ENCODE measurements around the gene ZNF451. TPM values are rescaled to one million over a fixed set of nuclear protein-coding genes. Genes with fewer than 3 reads are reported as not detected.
A peak's percentile ranks its signal among the peaks of the same experiment; 100 is the strongest.

ZNF451 gene
- total and polyA plus RNA-seq, 4 donors, result 5.5 to 108 (median 33.8) TPM

GRCh38 chr6:57172136-57173055 lies 82.4 kb downstream of the ZNF451 start, which contains the start of gene BAG2:
TSS of gene BAG2 (plus strand) at chr6:57172326. CDS start at chr6:57172698, 372 bp downstream.
- TF ChIP-seq HNF4G (IDR thresholded peaks at IDR 0.05) (no peak), MAX (IDR thresholded peaks at IDR 0.05) (peak; percentile 41), FOXA2 (IDR thresholded peaks at IDR 0.05) (no peak), ATF3 (IDR thresholded peaks at IDR 0.05) (no peak), RAD21 (IDR thresholded peaks at IDR 0.05) (peak in 1 of 2 donors; percentile 30), FOXA1 (IDR thresholded peaks at IDR 0.05) (no peak), JUND (IDR thresholded peaks at IDR 0.05) (no peak), GABPA (IDR thresholded peaks at IDR 0.05 in 1 of 2, conservative IDR thresholded peaks at IDR 0.05 in 1 of 2) (no peak), CTCF (IDR thresholded peaks at IDR 0.05; ENCODE audit: low read depth, low read length, missing input control) (peak; percentile 9), TAF1 (conservative IDR thresholded peaks at IDR 0.05) (no peak), REST (IDR thresholded peaks at IDR 0.05) (peak; percentile 64), NR2F2 (IDR thresholded peaks at IDR 0.05) (no peak), EGR1 (IDR thresholded peaks at IDR 0.05; ENCODE audit: low read depth in 2 of 2) (no peak), YY1 (IDR thresholded peaks at IDR 0.05) (peak; percentile 48), RXRA (IDR thresholded peaks at IDR 0.05) (peak in 1 of 2 donors; percentile 13), HNF4A (conservative IDR thresholded peaks at IDR 0.05) (peak in 1 of 2 donors; percentile 24), SP1 (IDR thresholded peaks at IDR 0.05) (peak; percentile 68), ZBTB33 (IDR thresholded peaks at IDR 0.05) (peak; percentile 9)
- H3K27me3 ChIP-seq (ENCODE audit: control insufficient read depth in 4 of 4, insufficient read depth in 4 of 4, low read length in 3 of 4), result no peaks in the 10 kb centered on the region
- no peaks in the 10 kb centered on the region for H3K9me3 ChIP-seq (ENCODE audit: control insufficient read depth in 4 of 4, low read length in 3 of 4)
- WGBS, result under 1% methylated on average over 97 of the region's 97 CpGs
- peaks cover 0 to 24% (median 5%) of the 10 kb centered on the region in 4 donors for H3K4me1 ChIP-seq (ENCODE audit: control insufficient read depth in 4 of 4, insufficient read depth in 4 of 4, low read length in 3 of 4)
- peak; percentile 86 for DNase-seq (ENCODE audit: low spot score)
- H3K27ac ChIP-seq (ENCODE audit: low read depth in 1 of 2, low read length in 2 of 2), result peak within 1 kb of the TSS; percentile 90 to 96
- peak within 1 kb of the TSS; percentile 89 to 92 for H3K9ac ChIP-seq (ENCODE audit: low read depth in 1 of 2, low read length in 2 of 2)
- H3K4me3 ChIP-seq (ENCODE audit: low read depth in 1 of 3, low read length in 3 of 3), result peak within 1 kb of the TSS; percentile 60 to 96 (median 73)
- H3K36me3 ChIP-seq (ENCODE audit: control insufficient read depth in 4 of 4, insufficient read depth in 3 of 4, low read depth in 1 of 4, low read length in 3 of 4), result peaks cover 0 to 2% (median under 1%) of the 10 kb centered on the region in 4 donors
